Karpas-422 (cell line): ENCODE measurements around the gene NME7. TPM values are rescaled to one million over a fixed set of nuclear protein-coding genes. Genes with fewer than 3 reads are reported as not detected.
"Not testable (repeated sequence)": the region's sequence is repeated elsewhere in the genome, so short reads cannot be mapped to it uniquely, and the experiment has no call there.

ENCODE experiments used
- DNase-seq: peaks from one replicate; pipeline ENCODE4 v3.0.0-alpha.2; 2015
- H2AFZ ChIP-seq: fragments of 200-600 bp; sonication (generic); 2 replicates; pipeline ENCODE4 v1.6.1; 2014; ENCODE audit warnings: antibody characterized with exemption, low read length, mixed read lengths
- H3K27ac ChIP-seq: fragments of 200-600 bp; sonication (generic); 2 replicates; pipeline ENCODE4 v1.5.1; 2014; ENCODE audit warnings: mild to moderate bottlenecking, low read length, moderate library complexity
- H3K27me3 ChIP-seq: fragments of 200-600 bp; sonication (generic); 2 replicates; pipeline ENCODE4 v1.6.1; 2014; ENCODE audit warnings: low read length, mixed read lengths
- H3K36me3 ChIP-seq: fragments of 200-600 bp; sonication (generic); 2 replicates; pipeline ENCODE4 v1.6.1; 2014; ENCODE audit warnings: low read length, mixed read lengths; ENCODE audit not compliant: insufficient read depth
- H3K4me1 ChIP-seq: fragments of 200-600 bp; sonication (generic); 2 replicates; pipeline ENCODE4 v1.6.1; 2014; ENCODE audit warnings: mild to moderate bottlenecking, low read length, mixed read lengths
- H3K4me2 ChIP-seq: fragments of 200-600 bp; sonication (generic); 2 replicates; pipeline ENCODE4 v1.6.1; 2014; ENCODE audit warnings: low read length, low read depth, mild to moderate bottlenecking; ENCODE audit not compliant: poor library complexity, severe bottlenecking
- H3K4me3 ChIP-seq: fragments of 200-600 bp; sonication (generic); 2 replicates; pipeline ENCODE4 v1.5.1; 2014; ENCODE audit warnings: mild to moderate bottlenecking, antibody characterized with exemption, low read length, mixed read lengths
- H3K79me2 ChIP-seq: fragments of 200-600 bp; sonication (generic); 2 replicates; pipeline ENCODE4 v1.6.1; 2014; ENCODE audit warnings: mild to moderate bottlenecking, low read length, mixed read lengths
- H3K9ac ChIP-seq: fragments of 200-600 bp; sonication (generic); 2 replicates; pipeline ENCODE4 v1.6.0; 2014; ENCODE audit warnings: low read length
- H3K9me2 ChIP-seq: fragments of 200-600 bp; sonication (generic), shearing (Covaris generic); replicated peaks from 2 replicates; pipeline ENCODE4 v1.6.0; 2014; ENCODE audit warnings: mild to moderate bottlenecking, low read length, moderate library complexity; ENCODE audit not compliant: insufficient read depth
- H3K9me3 ChIP-seq: fragments of 300-700, 200-600 bp; sonication (generic); 2 replicates; pipeline ENCODE4 v1.6.1; 2014; ENCODE audit warnings: low read length, mixed read lengths
- H4K20me1 ChIP-seq: fragments of 200-600 bp; sonication (generic); 2 replicates; pipeline ENCODE4 v1.6.1; 2014; ENCODE audit warnings: mild to moderate bottlenecking, antibody characterized with exemption, low read length, low read depth; ENCODE audit not compliant: insufficient read depth
- total RNA-seq: library from RNA; depleted of rRNA; stranded (reverse); fragments of >200 nt; shearing (Covaris generic); gene quantifications from 2 replicates; pipeline ENCODE4 v1.2.3, GENCODE V29; 2014; ENCODE audit warnings: low replicate concordance

Gene NME7
- total RNA-seq, 1 experiment from 2014 or later, result 7.2 TPM

DNA sequence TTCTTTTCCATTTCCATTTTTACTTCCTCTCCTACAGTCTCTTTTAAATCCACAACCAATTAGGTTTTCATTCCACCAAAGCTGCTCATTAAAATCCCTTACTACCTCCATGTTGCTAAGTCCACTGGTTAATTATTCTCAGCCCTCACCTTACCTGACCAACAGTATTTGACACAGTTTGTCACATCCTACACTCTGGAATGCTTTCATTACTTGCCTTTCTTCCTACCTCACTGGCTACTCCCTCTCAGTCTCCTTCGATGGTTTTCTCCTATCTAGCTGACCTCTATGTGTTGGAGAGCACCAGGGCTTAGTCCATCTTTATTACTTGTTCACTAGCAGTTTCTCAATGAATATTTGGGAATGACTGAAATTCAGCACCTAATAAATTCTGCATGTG is 78.6 kb downstream of the NME7 start:
- no peak for DNase-seq
- no peaks in the 10 kb centered on the region for H3K9me2 ChIP-seq

DNA sequence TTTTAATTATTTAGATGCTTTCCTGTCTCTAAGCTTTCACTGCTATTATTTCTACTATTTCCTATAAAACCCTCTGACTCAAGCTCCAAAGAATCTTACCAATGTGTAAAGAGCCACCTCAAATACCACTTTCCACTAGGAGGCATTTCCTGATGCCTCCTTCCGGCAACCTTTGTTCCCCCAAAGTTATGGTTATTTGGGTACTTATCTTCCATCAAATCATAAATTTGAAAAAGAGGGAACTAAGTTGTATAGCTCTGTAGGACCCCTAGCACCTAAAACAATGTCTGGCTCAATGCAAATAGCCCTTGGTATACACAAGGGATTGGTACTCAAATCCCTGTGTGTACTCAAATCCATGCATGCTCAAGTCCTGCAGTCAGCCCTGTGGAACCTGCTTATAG is 79.6 kb downstream of the NME7 start:
- H4K20me1 ChIP-seq, result no peaks in the 10 kb centered on the region
- H3K9ac ChIP-seq, result no peak overlapping the region
- H3K4me3 ChIP-seq, result no peak overlapping the region
- H3K36me3 ChIP-seq, result no peaks in the 10 kb centered on the region
- H3K9me2 ChIP-seq, result no peaks in the 10 kb centered on the region
- no peak for DNase-seq
- no peaks in the 10 kb centered on the region for H3K27me3 ChIP-seq
- no peaks in the 10 kb centered on the region for H3K4me1 ChIP-seq
- no peaks in the 10 kb centered on the region for H3K9me3 ChIP-seq
- H3K27ac ChIP-seq, result no peak overlapping the region
- H2AFZ ChIP-seq, result no peak overlapping the region
- H3K79me2 ChIP-seq, result no peaks in the 10 kb centered on the region
- H3K4me2 ChIP-seq, result no peak overlapping the region

More for the DNA sequence above, 78.6 kb downstream of the NME7 start:
- H3K4me1 ChIP-seq, result no peaks in the 10 kb centered on the region
- H3K79me2 ChIP-seq, result no peaks in the 10 kb centered on the region
- no peak overlapping the region for H3K9ac ChIP-seq
- H4K20me1 ChIP-seq, result no peaks in the 10 kb centered on the region
- H3K36me3 ChIP-seq, result no peaks in the 10 kb centered on the region
- H3K27ac ChIP-seq, result no peak overlapping the region
- no peaks in the 10 kb centered on the region for H3K9me3 ChIP-seq
- no peak overlapping the region for H3K4me3 ChIP-seq
- H3K27me3 ChIP-seq, result no peaks in the 10 kb centered on the region
- H2AFZ ChIP-seq, result no peak overlapping the region
- no peak overlapping the region for H3K4me2 ChIP-seq

DNA sequence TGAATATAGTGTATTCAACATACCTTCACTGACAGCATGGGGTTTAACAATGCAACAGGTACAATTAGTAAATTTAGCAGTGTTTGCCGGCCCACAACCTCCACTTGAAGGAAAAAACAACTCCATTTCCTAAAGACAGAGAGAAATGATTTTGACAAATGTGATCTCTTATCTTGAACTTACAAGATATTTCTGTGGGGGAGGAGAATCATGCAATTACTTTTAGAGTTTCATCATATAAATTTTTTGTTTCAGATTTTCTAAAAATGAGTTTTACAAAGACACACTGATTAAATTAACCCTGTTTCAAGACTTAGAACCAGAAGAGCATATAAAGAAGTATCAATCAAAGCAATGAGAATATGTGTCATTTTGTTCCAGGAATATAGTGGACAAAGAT is 80.3 kb downstream of the NME7 start:
- no peak for DNase-seq
- no peak overlapping the region for H3K4me2 ChIP-seq

DNA sequence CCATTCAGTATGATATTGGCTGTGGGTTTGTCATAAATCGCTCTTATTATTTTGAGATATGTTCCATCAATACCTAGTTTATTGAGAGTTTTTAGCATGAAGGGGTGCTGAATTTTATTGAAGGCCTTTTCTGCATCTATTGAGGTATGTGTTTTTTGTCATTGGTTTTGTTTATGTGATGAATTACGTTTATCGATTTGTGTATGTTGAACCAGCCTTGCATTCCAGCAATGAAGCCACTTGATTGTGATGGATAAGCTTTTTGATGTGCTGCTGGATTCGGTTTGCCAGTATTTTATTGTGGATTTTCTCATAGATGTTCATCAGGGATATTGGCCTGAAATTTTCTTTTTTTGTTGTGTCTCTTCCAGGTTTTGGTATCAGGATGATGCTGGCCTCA is 86.0 kb downstream of the NME7 start:
- not testable (repeated sequence) for H2AFZ ChIP-seq, H3K4me2 ChIP-seq, H3K9me3 ChIP-seq, DNase-seq, H3K4me1 ChIP-seq, H3K27me3 ChIP-seq, H3K9ac ChIP-seq, H3K36me3 ChIP-seq, H3K4me3 ChIP-seq, H3K79me2 ChIP-seq, H3K9me2 ChIP-seq, H3K27ac ChIP-seq, H4K20me1 ChIP-seq

More for the DNA sequence above, 80.3 kb downstream of the NME7 start:
- Histone ChIP-seq H3K27me3 (no peaks in the 10 kb centered on the region), H2AFZ (no peak overlapping the region), H3K9me2 (no peaks in the 10 kb centered on the region), H3K9me3 (no peaks in the 10 kb centered on the region), H3K79me2 (no peaks in the 10 kb centered on the region), H3K4me3 (no peak overlapping the region), H3K9ac (no peak overlapping the region), H3K36me3 (no peaks in the 10 kb centered on the region), H4K20me1 (no peaks in the 10 kb centered on the region), H3K27ac (no peak overlapping the region), H3K4me1 (no peaks in the 10 kb centered on the region)

DNA sequence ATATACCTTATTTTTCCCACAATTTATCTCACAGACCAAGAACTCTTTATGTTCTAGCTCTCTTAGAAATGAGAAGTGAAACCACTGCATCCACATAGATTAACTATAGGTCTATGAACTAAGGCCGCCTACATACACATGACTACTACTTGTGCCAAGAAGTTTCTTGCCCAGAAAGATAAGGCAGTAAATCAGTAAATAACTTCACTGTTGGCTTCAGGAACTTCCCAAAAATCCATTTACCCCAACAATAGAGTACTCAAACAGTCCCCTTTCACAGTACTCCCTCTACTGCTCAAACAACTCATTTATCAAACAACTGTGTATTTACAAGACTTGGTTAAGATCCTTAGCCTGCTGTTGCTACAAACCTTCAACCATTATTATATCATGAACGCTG is 96.5 kb downstream of the NME7 start:
- no peaks in the 10 kb centered on the region for H3K4me1 ChIP-seq
- H3K4me2 ChIP-seq, result no peak overlapping the region
- H3K9me2 ChIP-seq, result no peaks in the 10 kb centered on the region
- H3K4me3 ChIP-seq, result no peak overlapping the region
- H3K9ac ChIP-seq, result no peak overlapping the region
- no peaks in the 10 kb centered on the region for H3K9me3 ChIP-seq
- H3K27me3 ChIP-seq, result no peaks in the 10 kb centered on the region
- H4K20me1 ChIP-seq, result no peaks in the 10 kb centered on the region
- H3K27ac ChIP-seq, result no peak overlapping the region
- no peak for DNase-seq
- H3K36me3 ChIP-seq, result no peaks in the 10 kb centered on the region
- H3K79me2 ChIP-seq, result no peaks in the 10 kb centered on the region
- no peak overlapping the region for H2AFZ ChIP-seq

DNA sequence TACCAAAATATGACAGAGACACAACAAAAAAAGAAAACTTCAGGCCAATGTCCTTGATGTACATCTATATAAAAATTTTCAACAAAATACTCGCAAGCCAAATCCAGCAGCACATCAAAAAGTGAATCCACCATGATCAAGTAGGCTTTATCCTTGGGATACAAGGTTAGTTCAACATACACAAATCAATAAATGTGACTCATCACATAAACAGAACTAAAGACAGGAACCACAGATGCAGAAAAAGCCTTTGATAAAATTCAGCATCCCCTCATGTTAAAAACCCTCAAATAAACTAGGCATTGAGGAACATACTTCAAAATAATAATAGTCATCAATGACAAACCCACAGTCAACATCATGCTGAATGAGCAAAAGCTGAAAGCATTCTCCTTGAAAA is 101.5 kb downstream of the NME7 start:
- Histone ChIP-seq H3K9me2 (no peaks in the 10 kb centered on the region), H3K9me3 (no peaks in the 10 kb centered on the region), H3K36me3 (no peaks in the 10 kb centered on the region), H3K9ac (no peak overlapping the region), H3K27ac (no peak overlapping the region), H4K20me1 (no peaks in the 10 kb centered on the region), H3K27me3 (no peaks in the 10 kb centered on the region), H3K4me3 (no peak overlapping the region), H3K4me1 (no peaks in the 10 kb centered on the region), H2AFZ (no peak overlapping the region), H3K79me2 (no peaks in the 10 kb centered on the region), H3K4me2 (no peak overlapping the region)
- DNase-seq, result no peak

DNA sequence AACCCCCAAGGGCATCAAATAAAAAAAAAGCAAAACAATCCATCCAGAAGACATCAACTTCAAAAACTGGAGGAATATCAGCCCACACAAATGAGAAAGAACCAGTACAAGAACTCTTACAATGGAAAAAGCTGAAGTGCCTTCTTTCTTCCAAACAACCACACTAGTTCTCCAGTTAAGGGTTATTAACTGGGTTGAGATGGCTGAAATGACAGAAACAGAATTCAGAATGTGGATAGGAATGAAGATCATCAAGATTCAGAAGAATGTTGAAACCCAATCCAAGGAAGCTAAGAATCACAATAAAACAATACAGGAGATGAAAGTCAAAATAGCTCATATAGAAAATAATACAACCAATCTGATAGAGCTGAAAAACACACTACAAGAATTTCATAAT is 104.5 kb downstream of the NME7 start:
- no peaks in the 10 kb centered on the region for H4K20me1 ChIP-seq
- DNase-seq, result no peak
- no peak overlapping the region for H3K4me3 ChIP-seq
- no peaks in the 10 kb centered on the region for H3K27me3 ChIP-seq
- H3K36me3 ChIP-seq, result no peaks in the 10 kb centered on the region
- no peak overlapping the region for H3K4me2 ChIP-seq
- no peak overlapping the region for H2AFZ ChIP-seq
- H3K9me2 ChIP-seq, result no peaks in the 10 kb centered on the region
- no peak overlapping the region for H3K27ac ChIP-seq
- H3K9me3 ChIP-seq, result no peaks in the 10 kb centered on the region
- H3K79me2 ChIP-seq, result no peaks in the 10 kb centered on the region
- H3K4me1 ChIP-seq, result no peaks in the 10 kb centered on the region
- no peak overlapping the region for H3K9ac ChIP-seq

DNA sequence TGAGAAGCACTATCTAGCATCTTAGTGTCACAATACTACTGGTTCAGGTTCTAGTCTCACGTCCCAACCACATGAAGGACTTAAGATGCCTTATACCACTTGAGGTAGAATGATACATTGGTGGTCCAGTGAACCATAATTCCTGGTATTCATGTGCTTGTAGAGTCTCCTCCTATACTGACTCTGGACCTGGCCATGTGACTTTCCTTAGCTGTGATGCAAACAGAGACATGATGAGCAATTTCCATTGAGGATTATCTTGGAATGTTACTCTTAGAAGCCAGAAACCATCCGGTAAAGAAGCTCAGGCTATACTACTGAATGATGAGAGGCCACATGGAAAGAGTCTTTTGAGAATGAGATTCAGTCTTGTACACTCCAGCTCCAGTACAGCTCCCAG is 105.7 kb downstream of the NME7 start:
- Histone ChIP-seq H3K9ac (no peak overlapping the region), H3K36me3 (no peaks in the 10 kb centered on the region), H4K20me1 (no peaks in the 10 kb centered on the region), H3K4me2 (no peak overlapping the region), H3K27ac (no peak overlapping the region), H3K27me3 (no peaks in the 10 kb centered on the region), H3K9me3 (0 out of 2 replicates have a peak, but pooled peaks cover 4% of the 10 kb centered on the region), H3K9me2 (no peaks in the 10 kb centered on the region), H3K79me2 (no peaks in the 10 kb centered on the region), H2AFZ (no peak overlapping the region), H3K4me3 (no peak overlapping the region), H3K4me1 (no peaks in the 10 kb centered on the region)
- no peak for DNase-seq
